DOHH2 (cell line): ENCODE results near the gene SLC22A2.

Experiments
- H3F3A ChIP-seq: fragments of 200-600 bp; sonication (generic), shearing (Covaris generic); 2 replicates; pipeline ENCODE4 v1.6.0; 2016; ENCODE audit warnings: antibody characterized with exemption, mild to moderate bottlenecking; ENCODE audit not compliant: control insufficient read depth, insufficient read depth
- H3K27ac ChIP-seq: fragments of 200-600 bp; sonication (generic); 2 replicates; pipeline ENCODE4 v1.5.1; 2014; ENCODE audit warnings: low read depth, mild to moderate bottlenecking, low read length, moderate library complexity
- H3K27me3 ChIP-seq: fragments of 200-600 bp; sonication (generic); 2 replicates; pipeline ENCODE4 v1.6.1; 2014; ENCODE audit warnings: mild to moderate bottlenecking, low read length, mixed read lengths; ENCODE audit not compliant: control insufficient read depth
- H3K36me3 ChIP-seq: fragments of 200-600 bp; sonication (generic); 2 replicates; pipeline ENCODE4 v1.6.1; 2014; ENCODE audit warnings: mild to moderate bottlenecking, low read length, moderate library complexity, mixed read lengths; ENCODE audit not compliant: control insufficient read depth
- H3K4me1 ChIP-seq: fragments of 200-600 bp; sonication (generic); 2 replicates; pipeline ENCODE4 v1.6.1; 2014; ENCODE audit warnings: mild to moderate bottlenecking, low read length, mixed read lengths; ENCODE audit not compliant: control insufficient read depth
- H3K4me2 ChIP-seq: fragments of 200-600 bp; sonication (generic); 2 replicates; pipeline ENCODE4 v1.6.0; 2014; ENCODE audit warnings: mild to moderate bottlenecking, low read length, moderate library complexity
- H3K4me3 ChIP-seq: fragments of 200-600 bp; sonication (generic); 2 replicates; pipeline ENCODE4 v1.5.1; 2014; ENCODE audit warnings: mild to moderate bottlenecking, low read length, mixed read lengths
- H3K79me2 ChIP-seq: fragments of 200-600 bp; sonication (generic); 2 replicates; pipeline ENCODE4 v1.6.1; 2014; ENCODE audit warnings: mild to moderate bottlenecking, low read length, mixed read lengths; ENCODE audit not compliant: control insufficient read depth
- H3K9me2 ChIP-seq: fragments of 200-600 bp; sonication (generic); replicated peaks from 2 replicates; pipeline ENCODE4 v1.6.1; 2014; ENCODE audit warnings: mild to moderate bottlenecking, low read length, mixed read lengths; ENCODE audit not compliant: control insufficient read depth
- H3K9me3 ChIP-seq: fragments of 200-600 bp; sonication (generic); 2 replicates; pipeline ENCODE4 v1.6.1; 2014; ENCODE audit warnings: antibody characterized with exemption, low read length, mixed read lengths; ENCODE audit not compliant: control insufficient read depth, insufficient read depth
- H4K20me1 ChIP-seq: fragments of 200-600 bp; sonication (generic); 2 replicates; pipeline ENCODE4 v1.6.0; 2014; ENCODE audit warnings: low read depth, mild to moderate bottlenecking, antibody characterized with exemption, low read length, moderate library complexity; ENCODE audit not compliant: control insufficient read depth, insufficient read depth
- CTCF ChIP-seq: fragments of 200-600 bp; sonication (generic); IDR thresholded peaks from one replicate; pipeline ENCODE4 v1.5.1; 2014; ENCODE audit warnings: antibody characterized with exemption, mild to moderate bottlenecking, low read depth, low read length; ENCODE audit not compliant: poor library complexity, severe bottlenecking
- EZH2phosphoT487 ChIP-seq: fragments of 200-600 bp; sonication (generic); IDR thresholded peaks from 2 replicates; pipeline ENCODE4 v1.6.1; 2017; ENCODE audit warnings: borderline replicate concordance, mild to moderate bottlenecking, antibody characterized with exemption, low read length, moderate library complexity, mixed read lengths

SLC22A2 gene

GRCh38 chr6:160224639-160225237 lies 33.9 kb downstream of the SLC22A2 start:
- Histone ChIP-seq H4K20me1 (no peaks in the 10 kb centered on the region), H3K9me2 (no peaks in the 10 kb centered on the region), H3K27me3 (peaks cover 3% of the 10 kb centered on the region; the same call in 1 of the 2 replicates), H3K9me3 (no peaks in the 10 kb centered on the region), H3K79me2 (no peaks in the 10 kb centered on the region), H3K27ac (no peak overlapping the region), H3K4me2 (no peak overlapping the region), H3K4me1 (no peaks in the 10 kb centered on the region), H3K36me3 (no peaks in the 10 kb centered on the region), H3K4me3 (no peak overlapping the region), H3F3A (no peaks in the 10 kb centered on the region)
- no peak for TF ChIP-seq CTCF
- TF ChIP-seq EZH2phosphoT487: no peak

GRCh38 chr6:160222491-160222890 lies 36.1 kb downstream of the SLC22A2 start:
- Histone ChIP-seq H3F3A (no peaks in the 10 kb centered on the region), H3K27ac (no peak overlapping the region)

GRCh38 chr6:160221918-160222317 lies 36.7 kb downstream of the SLC22A2 start:
- no peak overlapping the region for H3K4me3 ChIP-seq
- no peak overlapping the region for H3K27ac ChIP-seq

More at GRCh38 chr6:160222491-160222890, 36.1 kb downstream of the SLC22A2 start:
- H3K27me3 ChIP-seq: peaks cover 3% of the 10 kb centered on the region; the same call in 1 of the 2 replicates
- H3K4me2 ChIP-seq: no peak overlapping the region
- H4K20me1 ChIP-seq: no peaks in the 10 kb centered on the region
- H3K36me3 ChIP-seq: no peaks in the 10 kb centered on the region
- no peaks in the 10 kb centered on the region for H3K9me2 ChIP-seq
- no peaks in the 10 kb centered on the region for H3K9me3 ChIP-seq
- TF ChIP-seq CTCF (no peak), EZH2phosphoT487 (no peak)
- no peak overlapping the region for H3K4me3 ChIP-seq
- H3K79me2 ChIP-seq: no peaks in the 10 kb centered on the region
- H3K4me1 ChIP-seq: no peaks in the 10 kb centered on the region

More at GRCh38 chr6:160221918-160222317, 36.7 kb downstream of the SLC22A2 start:
- TF ChIP-seq EZH2phosphoT487 (no peak), CTCF (no peak)
- no peaks in the 10 kb centered on the region for H4K20me1 ChIP-seq
- no peaks in the 10 kb centered on the region for H3F3A ChIP-seq
- H3K36me3 ChIP-seq: no peaks in the 10 kb centered on the region
- H3K4me2 ChIP-seq: no peak overlapping the region
- peaks cover 3% of the 10 kb centered on the region; the same call in 1 of the 2 replicates for H3K27me3 ChIP-seq
- no peaks in the 10 kb centered on the region for H3K4me1 ChIP-seq
- H3K9me2 ChIP-seq: no peaks in the 10 kb centered on the region
- H3K9me3 ChIP-seq: no peaks in the 10 kb centered on the region
- H3K79me2 ChIP-seq: no peaks in the 10 kb centered on the region
